ENCODE data around the gene MUSK.
"Not testable (repeated sequence)": the region's sequence is repeated elsewhere in the genome, so short reads cannot be mapped to it uniquely, and the experiment has no call there.

Gene MUSK

GRCh38 chr9:110812886-110813285 lies 144.3 kb downstream of the MUSK start:
- CTCF ChIA-PET = no interaction called here
- DNase-seq (ENCODE audit: low read depth, low spot score) = no peak
- TF ChIP-seq CTCF (IDR thresholded peaks at IDR 0.05; ENCODE audit: insufficient read depth, low read length, missing control alignments) = no peak
- H3K4me3 ChIP-seq (ENCODE audit: low read depth, low read length) = no peak overlapping the region
- POLR2A ChIA-PET = no interaction called here

- ChIA-PET POLR2A (no interaction called here), CTCF (interaction anchor here (0.7 kb wide), 1 partner anchor 229 kb away, joined by 3 read pairs; no protein-coding TSS in a partner anchor)
- DNase-seq (ENCODE audit: low read depth, low spot score) = no peak
- no peak overlapping the region for H3K4me3 ChIP-seq (ENCODE audit: low read depth, low read length)
- TF ChIP-seq CTCF (IDR thresholded peaks at IDR 0.05; ENCODE audit: insufficient read depth, low read length, missing control alignments) = no peak
These were observed 145.6 kb downstream of the MUSK start for GRCh38 chr9:110814159-110814558.

- TF ChIP-seq CTCF (IDR thresholded peaks at IDR 0.05; ENCODE audit: insufficient read depth, low read length, missing control alignments) = no peak
- no peak overlapping the region for H3K4me3 ChIP-seq (ENCODE audit: low read depth, low read length)
- CTCF ChIA-PET = interaction anchor here (0.5 kb wide), 1 partner anchor 57 kb away, joined by 3 read pairs; no protein-coding TSS in a partner anchor
- DNase-seq (ENCODE audit: low read depth, low spot score) = no peak
- POLR2A ChIA-PET = no interaction called here
These were observed 146.8 kb downstream of the MUSK start for GRCh38 chr9:110815361-110815760.

- H3K4me3 ChIP-seq (ENCODE audit: low read depth, low read length) = no peak overlapping the region
- POLR2A ChIA-PET = no interaction called here
- no peak for TF ChIP-seq CTCF (IDR thresholded peaks at IDR 0.05; ENCODE audit: insufficient read depth, low read length, missing control alignments)
- CTCF ChIA-PET = interaction anchor here (0.9 kb wide), 1 partner anchor 197 kb away, joined by 3 read pairs; no protein-coding TSS in a partner anchor
- no peak for DNase-seq (ENCODE audit: low read depth, low spot score)
These were observed 151.8 kb downstream of the MUSK start for GRCh38 chr9:110820381-110820780.

- no peak for DNase-seq (ENCODE audit: low read depth, low spot score)
- POLR2A ChIA-PET = no interaction called here
- TF ChIP-seq CTCF (IDR thresholded peaks at IDR 0.05; ENCODE audit: insufficient read depth, low read length, missing control alignments) = no peak
- CTCF ChIA-PET = no interaction called here
- no peak overlapping the region for H3K4me3 ChIP-seq (ENCODE audit: low read depth, low read length)
These were observed 152.5 kb downstream of the MUSK start for GRCh38 chr9:110821064-110821463.

GRCh38 chr9:110825129-110825528 lies 156.5 kb downstream of the MUSK start:
- POLR2A ChIA-PET; CTCF ChIA-PET; H3K4me3 ChIP-seq (ENCODE audit: low read depth, low read length); DNase-seq (ENCODE audit: low read depth, low spot score): not testable (repeated sequence)

GRCh38 chr9:110825950-110826349 lies 157.4 kb downstream of the MUSK start:
- POLR2A ChIA-PET = no interaction called here

GRCh38 chr9:110826400-110826799 lies 157.8 kb downstream of the MUSK start:
- DNase-seq (ENCODE audit: low read depth, low spot score); CTCF ChIA-PET; H3K4me3 ChIP-seq (ENCODE audit: low read depth, low read length); POLR2A ChIA-PET: not testable (repeated sequence)

More at GRCh38 chr9:110825950-110826349, 157.4 kb downstream of the MUSK start:
- H3K4me3 ChIP-seq (ENCODE audit: low read depth, low read length) = no peak overlapping the region
- CTCF ChIA-PET = no interaction called here
- no peak for DNase-seq (ENCODE audit: low read depth, low spot score)
- TF ChIP-seq CTCF (IDR thresholded peaks at IDR 0.05; ENCODE audit: insufficient read depth, low read length, missing control alignments) = no peak

Data from AG04449 (cell line).